Measurements from ENCODE around the gene SMYD3.

The SMYD3 gene

DNA sequence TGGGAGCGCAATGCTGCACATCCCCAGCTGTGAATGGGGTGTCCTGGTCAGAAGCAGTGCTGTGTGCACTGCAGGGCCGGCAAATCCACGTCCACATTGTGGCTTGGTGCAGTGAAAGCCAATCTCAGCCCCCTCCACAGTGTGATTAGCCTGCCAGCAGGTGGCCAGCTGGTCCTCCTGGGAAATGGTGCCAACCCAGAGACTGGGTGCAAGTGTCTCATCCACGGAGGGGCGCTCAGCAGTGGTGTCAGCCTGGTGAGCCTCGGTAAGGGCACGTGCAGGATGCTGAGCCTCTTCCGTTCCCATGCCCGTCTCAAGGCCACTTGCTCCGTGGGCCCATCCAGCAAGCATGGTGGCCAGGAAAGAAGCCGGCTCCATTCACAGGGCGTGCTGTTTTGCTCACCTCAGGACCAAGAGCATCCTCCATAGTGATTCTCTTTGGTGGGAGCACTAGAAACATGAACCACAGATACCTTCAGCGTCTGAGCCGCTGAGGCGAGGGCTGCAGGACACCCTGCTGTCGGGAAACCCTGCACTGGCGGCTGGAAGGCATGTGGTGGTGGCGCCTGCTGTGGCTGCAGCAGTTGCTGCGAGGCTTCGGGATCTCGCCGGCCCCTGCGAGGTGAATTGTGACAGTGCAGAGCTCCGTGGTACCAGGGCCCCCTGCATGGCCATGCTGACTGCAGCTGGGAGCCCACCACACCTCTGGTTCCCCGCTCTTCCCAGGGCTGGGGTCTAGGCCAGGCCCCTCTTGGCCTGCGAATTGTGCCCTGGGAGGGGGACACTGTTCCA, 2.0 kb upstream of the SMYD3 start:
- Mint-ChIP-seq H3K27ac (no peak overlapping the region), H3K36me3 (ENCODE audit: low read depth) (no peaks in the 10 kb centered on the region), H3K27me3 (ENCODE audit: low read depth) (no peaks in the 10 kb centered on the region), H3K4me3 (no peak overlapping the region), H3K4me1 (ENCODE audit: low read depth) (peaks cover 20% of the 10 kb centered on the region), H3K9me3 (peaks cover under 1% of the 10 kb centered on the region)

- Mint-ChIP-seq H3K27me3 (ENCODE audit: low read depth) (no peaks in the 10 kb centered on the region), H3K4me1 (ENCODE audit: low read depth) (peaks cover 20% of the 10 kb centered on the region), H3K4me3 (peak overlapping the region; percentile 93), H3K9me3 (no peaks in the 10 kb centered on the region), H3K36me3 (ENCODE audit: low read depth) (no peaks in the 10 kb centered on the region), H3K27ac (peak overlapping the region; percentile 73)
Measured at GRCh38 chr1:246506367-246506673, 759 bp downstream of the SMYD3 start.

- H3K27ac Mint-ChIP-seq, result no peak overlapping the region
- H3K4me3 Mint-ChIP-seq, result no peak overlapping the region
- H3K4me1 Mint-ChIP-seq (ENCODE audit: low read depth), result peaks cover 20% of the 10 kb centered on the region
- no peaks in the 10 kb centered on the region for H3K36me3 Mint-ChIP-seq (ENCODE audit: low read depth)
- no peaks in the 10 kb centered on the region for H3K9me3 Mint-ChIP-seq
- no peaks in the 10 kb centered on the region for H3K27me3 Mint-ChIP-seq (ENCODE audit: low read depth)
Measured at GRCh38 chr1:246503341-246503740, 3.7 kb downstream of the SMYD3 start.

DNA sequence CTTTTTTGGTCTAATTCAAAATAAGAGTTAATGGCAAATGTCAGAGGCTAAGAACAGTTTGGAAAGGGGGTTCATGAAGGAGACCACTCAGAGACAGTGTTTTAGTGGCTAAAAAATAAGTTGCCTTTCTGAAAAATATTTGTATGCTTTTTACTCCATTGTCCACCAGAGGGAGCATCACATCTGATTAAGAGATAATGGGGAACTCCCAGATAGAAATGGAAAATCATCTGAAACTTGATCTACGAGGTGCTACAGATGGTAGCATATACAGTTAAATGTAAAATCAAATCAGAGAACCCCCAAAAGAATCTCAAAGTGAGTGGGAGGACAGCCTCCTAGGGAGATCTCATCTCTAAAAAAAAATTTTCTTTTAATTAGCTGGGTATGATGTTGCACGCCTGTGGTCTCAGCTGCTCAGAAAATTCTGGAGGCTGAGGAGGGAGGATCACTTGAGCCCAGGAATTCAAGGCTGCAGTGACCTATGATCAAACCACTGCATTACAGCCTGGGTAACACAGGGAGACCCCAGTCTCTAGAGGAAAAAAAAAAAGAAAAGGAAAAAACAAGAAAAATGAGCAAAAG, 9.7 kb downstream of the SMYD3 start:
- Mint-ChIP-seq H3K27me3 (ENCODE audit: low read depth) (no peaks in the 10 kb centered on the region), H3K9me3 (no peaks in the 10 kb centered on the region), H3K36me3 (ENCODE audit: low read depth) (no peaks in the 10 kb centered on the region), H3K4me3 (no peak overlapping the region), H3K27ac (no peak overlapping the region), H3K4me1 (ENCODE audit: low read depth) (peaks cover 2% of the 10 kb centered on the region)

DNA sequence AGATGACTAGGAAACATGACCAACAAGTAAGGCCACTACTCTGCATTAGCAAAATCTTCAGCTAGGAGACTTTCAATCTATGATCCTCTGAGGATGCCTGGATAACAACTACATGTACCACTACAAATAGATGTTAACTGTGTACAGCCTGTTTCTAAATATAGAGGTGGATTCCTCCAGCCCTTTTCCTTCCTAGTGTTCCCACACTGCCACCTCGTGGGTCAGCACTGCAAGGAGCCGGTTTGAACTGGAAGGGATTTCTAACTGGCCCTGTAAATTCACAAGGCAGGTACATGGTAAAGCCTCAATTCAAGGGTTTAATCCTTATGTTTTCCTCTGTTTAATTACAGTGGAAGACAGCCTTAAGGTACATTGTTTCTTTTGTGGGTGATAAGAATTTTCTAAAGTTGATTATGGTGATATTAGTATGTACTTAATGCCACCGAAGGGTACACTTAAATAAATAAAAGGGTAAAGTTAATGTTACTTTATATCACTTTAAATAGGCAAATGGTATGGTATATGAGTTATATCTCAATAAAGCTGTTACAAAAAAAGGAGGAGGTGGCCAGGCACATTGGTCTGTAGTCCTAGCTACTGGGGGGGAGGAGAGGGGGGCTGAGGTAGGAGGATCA, 14.4 kb downstream of the SMYD3 start:
- Mint-ChIP-seq H3K27me3 (ENCODE audit: low read depth) (no peaks in the 10 kb centered on the region), H3K4me3 (no peak overlapping the region), H3K36me3 (ENCODE audit: low read depth) (no peaks in the 10 kb centered on the region), H3K4me1 (ENCODE audit: low read depth) (peaks cover 2% of the 10 kb centered on the region), H3K27ac (no peak overlapping the region), H3K9me3 (no peaks in the 10 kb centered on the region)

DNA sequence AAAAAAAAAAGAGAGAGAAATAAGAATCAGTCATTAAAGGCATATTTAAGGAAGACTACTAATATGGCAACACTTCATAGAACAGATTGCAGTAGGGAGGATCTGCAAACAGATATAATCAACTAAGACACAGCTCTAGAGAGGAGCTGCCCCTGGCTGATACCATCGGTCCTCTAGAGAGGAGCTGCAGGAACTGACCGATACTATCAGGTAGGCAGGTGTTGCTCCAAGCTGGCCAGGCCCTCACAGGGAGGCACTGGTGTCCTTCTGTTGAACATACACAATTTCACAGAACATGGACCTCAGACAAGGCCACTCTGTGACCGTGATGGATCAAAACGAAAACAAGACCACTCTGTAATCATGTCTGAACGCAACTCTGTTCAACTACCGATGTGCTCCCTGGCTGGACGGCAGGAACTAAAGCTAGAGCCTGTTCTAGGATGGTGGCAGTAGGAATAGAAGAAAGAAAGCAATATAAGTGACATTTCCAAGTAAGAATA, 15.5 kb downstream of the SMYD3 start:
- Mint-ChIP-seq H3K27ac (no peak overlapping the region), H3K9me3 (no peaks in the 10 kb centered on the region), H3K4me3 (no peak overlapping the region), H3K4me1 (ENCODE audit: low read depth) (no peaks in the 10 kb centered on the region), H3K27me3 (ENCODE audit: low read depth) (no peaks in the 10 kb centered on the region), H3K36me3 (ENCODE audit: low read depth) (no peaks in the 10 kb centered on the region)

DNA sequence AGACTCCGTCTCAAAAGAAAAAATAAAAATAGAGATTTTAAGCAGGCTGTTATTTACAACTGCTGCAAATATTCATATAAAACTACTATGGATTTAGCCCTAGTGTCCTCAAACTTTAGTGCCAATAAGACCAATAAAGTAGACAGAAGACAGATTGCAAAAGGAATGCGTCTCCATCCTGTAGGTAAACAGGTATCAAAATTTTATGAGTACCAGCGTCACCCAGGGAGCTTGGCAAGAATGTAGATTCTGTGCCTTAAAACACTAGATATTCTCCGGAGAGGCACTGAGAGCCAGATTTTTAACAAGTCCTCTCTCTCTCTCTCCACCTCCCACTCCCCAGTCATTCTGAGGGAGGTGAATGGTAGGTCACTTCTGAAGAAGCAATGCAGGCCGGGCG, 18.4 kb downstream of the SMYD3 start:
- no peak overlapping the region for H3K4me3 Mint-ChIP-seq

DNA sequence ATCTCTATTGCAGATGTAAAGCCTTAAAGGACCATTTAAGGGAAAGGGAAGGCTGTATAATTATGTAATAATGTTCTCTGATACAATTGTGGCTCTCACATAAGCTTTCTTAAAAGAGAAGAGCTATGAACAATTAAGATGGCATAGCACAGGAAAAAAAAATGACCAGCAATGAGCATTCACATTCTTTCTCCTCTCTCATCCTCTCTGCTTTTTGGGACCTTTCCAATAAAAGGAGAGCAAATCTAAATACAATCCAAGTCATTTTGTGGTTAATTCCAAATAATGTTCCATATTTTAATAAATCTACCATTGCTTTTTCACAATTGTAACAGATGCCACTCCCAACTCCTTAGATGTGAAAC, 23.5 kb downstream of the SMYD3 start:
- no peaks in the 10 kb centered on the region for H3K27me3 Mint-ChIP-seq (ENCODE audit: low read depth)
- no peak overlapping the region for H3K4me3 Mint-ChIP-seq
- peaks cover 14% of the 10 kb centered on the region for H3K4me1 Mint-ChIP-seq (ENCODE audit: low read depth)
- peaks cover 2% of the 10 kb centered on the region for H3K36me3 Mint-ChIP-seq (ENCODE audit: low read depth)
- H3K27ac Mint-ChIP-seq, result no peak overlapping the region
- H3K9me3 Mint-ChIP-seq, result no peaks in the 10 kb centered on the region

More for the DNA sequence above, 18.4 kb downstream of the SMYD3 start:
- Mint-ChIP-seq H3K36me3 (ENCODE audit: low read depth) (no peaks in the 10 kb centered on the region), H3K4me1 (ENCODE audit: low read depth) (peaks cover under 1% of the 10 kb centered on the region), H3K9me3 (no peaks in the 10 kb centered on the region), H3K27ac (no peak overlapping the region), H3K27me3 (ENCODE audit: low read depth) (no peaks in the 10 kb centered on the region)

GRCh38 chr1:246482805-246483568, 24.1 kb downstream of the SMYD3 start:
- H3K4me3 Mint-ChIP-seq, result no peak overlapping the region
- no peaks in the 10 kb centered on the region for H3K9me3 Mint-ChIP-seq
- H3K4me1 Mint-ChIP-seq (ENCODE audit: low read depth), result peaks cover 14% of the 10 kb centered on the region
- no peak overlapping the region for H3K27ac Mint-ChIP-seq
- H3K36me3 Mint-ChIP-seq (ENCODE audit: low read depth), result peaks cover 2% of the 10 kb centered on the region
- no peaks in the 10 kb centered on the region for H3K27me3 Mint-ChIP-seq (ENCODE audit: low read depth)

- Mint-ChIP-seq H3K36me3 (ENCODE audit: low read depth) (peaks cover 2% of the 10 kb centered on the region), H3K27ac (no peak overlapping the region), H3K9me3 (no peaks in the 10 kb centered on the region), H3K27me3 (ENCODE audit: low read depth) (no peaks in the 10 kb centered on the region), H3K4me3 (no peak overlapping the region), H3K4me1 (ENCODE audit: low read depth) (peaks cover 14% of the 10 kb centered on the region)
Measured at GRCh38 chr1:246479061-246479460, 28.0 kb downstream of the SMYD3 start.

GRCh38 chr1:246477634-246478033, 29.4 kb downstream of the SMYD3 start:
- peaks cover 2% of the 10 kb centered on the region for H3K36me3 Mint-ChIP-seq (ENCODE audit: low read depth)
- H3K27me3 Mint-ChIP-seq (ENCODE audit: low read depth), result no peaks in the 10 kb centered on the region
- no peak overlapping the region for H3K4me3 Mint-ChIP-seq
- no peak overlapping the region for H3K27ac Mint-ChIP-seq
- H3K4me1 Mint-ChIP-seq (ENCODE audit: low read depth), result peaks cover 5% of the 10 kb centered on the region
- no peaks in the 10 kb centered on the region for H3K9me3 Mint-ChIP-seq

GRCh38 chr1:246476771-246477170, 30.3 kb downstream of the SMYD3 start:
- H3K4me1 Mint-ChIP-seq (ENCODE audit: low read depth), result peaks cover 5% of the 10 kb centered on the region

GRCh38 chr1:246471688-246472087, 35.4 kb downstream of the SMYD3 start:
- no peak overlapping the region for H3K4me3 Mint-ChIP-seq
- no peaks in the 10 kb centered on the region for H3K27me3 Mint-ChIP-seq (ENCODE audit: low read depth)
- no peaks in the 10 kb centered on the region for H3K9me3 Mint-ChIP-seq
- H3K36me3 Mint-ChIP-seq (ENCODE audit: low read depth), result no peaks in the 10 kb centered on the region
- H3K4me1 Mint-ChIP-seq (ENCODE audit: low read depth), result no peaks in the 10 kb centered on the region
- no peak overlapping the region for H3K27ac Mint-ChIP-seq

More at GRCh38 chr1:246476771-246477170, 30.3 kb downstream of the SMYD3 start:
- Mint-ChIP-seq H3K4me3 (no peak overlapping the region), H3K9me3 (no peaks in the 10 kb centered on the region), H3K27ac (no peak overlapping the region), H3K36me3 (ENCODE audit: low read depth) (peaks cover 2% of the 10 kb centered on the region), H3K27me3 (ENCODE audit: low read depth) (no peaks in the 10 kb centered on the region)

DNA sequence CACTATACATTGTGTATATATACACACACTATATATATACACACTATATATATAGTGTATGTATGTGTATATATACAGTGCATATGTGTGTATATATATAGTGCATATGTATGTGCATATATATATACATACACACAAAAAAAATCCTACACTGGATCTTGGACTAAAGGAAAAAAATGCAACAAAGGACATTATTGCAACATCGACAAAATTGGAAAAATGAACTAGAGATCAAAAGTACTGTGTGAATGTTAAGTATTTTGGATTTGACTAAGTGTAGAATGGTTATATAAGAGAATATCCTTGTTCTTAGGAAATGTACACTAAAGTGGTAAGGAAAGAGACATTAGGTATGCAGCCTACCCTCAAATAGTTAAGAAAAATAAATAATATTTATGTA, 36.5 kb downstream of the SMYD3 start:
- Mint-ChIP-seq H3K4me3 (no peak overlapping the region), H3K9me3 (no peaks in the 10 kb centered on the region), H3K36me3 (ENCODE audit: low read depth) (no peaks in the 10 kb centered on the region), H3K27me3 (ENCODE audit: low read depth) (no peaks in the 10 kb centered on the region), H3K27ac (no peak overlapping the region), H3K4me1 (ENCODE audit: low read depth) (no peaks in the 10 kb centered on the region)
